Measurements from ENCODE around the gene SLC4A5.

Gene SLC4A5

DNA sequence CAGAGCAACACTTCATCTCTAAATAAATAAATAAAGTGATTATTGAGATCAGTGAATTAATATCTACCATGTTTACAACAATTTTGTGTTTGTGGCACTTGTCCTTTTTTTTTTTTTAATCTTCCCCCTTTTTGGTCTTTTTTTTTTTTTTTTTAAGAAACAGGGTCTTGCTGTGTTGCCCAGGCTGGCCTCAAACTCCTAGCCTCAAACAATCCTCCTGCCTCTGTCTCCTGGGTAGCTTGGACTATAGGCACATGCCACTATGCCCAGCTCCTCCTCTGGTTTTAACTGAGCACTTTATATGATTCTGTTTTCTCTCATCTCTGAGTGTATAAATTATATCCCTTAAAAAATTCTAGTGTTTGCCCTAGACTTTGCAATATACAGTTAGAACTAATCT lies 30.3 kb downstream of the SLC4A5 start:
- DNase-seq (ENCODE audit: low read depth in 2 of 2): no peak

DNA sequence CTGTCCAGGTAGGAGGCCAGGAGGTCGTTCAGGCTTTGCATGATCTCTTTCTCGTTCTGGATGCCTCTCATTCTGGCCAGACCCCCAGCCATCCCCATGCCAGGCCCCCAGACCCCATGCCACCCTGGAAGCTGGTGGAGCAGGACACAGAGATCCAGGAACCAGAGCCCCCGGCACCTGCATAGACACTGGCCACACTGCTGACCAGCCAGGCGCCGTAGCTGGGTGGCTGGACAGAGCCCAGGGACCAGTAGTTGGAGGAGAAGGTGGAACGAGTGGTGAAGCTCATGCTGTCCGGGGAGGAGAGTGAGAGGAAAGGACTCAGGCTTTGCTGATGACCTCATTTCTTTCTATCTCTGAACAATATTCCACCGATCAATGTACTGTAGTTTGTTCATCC lies 35.5 kb downstream of the SLC4A5 start:
- DNase-seq (ENCODE audit: low read depth in 2 of 2): no peak

DNA sequence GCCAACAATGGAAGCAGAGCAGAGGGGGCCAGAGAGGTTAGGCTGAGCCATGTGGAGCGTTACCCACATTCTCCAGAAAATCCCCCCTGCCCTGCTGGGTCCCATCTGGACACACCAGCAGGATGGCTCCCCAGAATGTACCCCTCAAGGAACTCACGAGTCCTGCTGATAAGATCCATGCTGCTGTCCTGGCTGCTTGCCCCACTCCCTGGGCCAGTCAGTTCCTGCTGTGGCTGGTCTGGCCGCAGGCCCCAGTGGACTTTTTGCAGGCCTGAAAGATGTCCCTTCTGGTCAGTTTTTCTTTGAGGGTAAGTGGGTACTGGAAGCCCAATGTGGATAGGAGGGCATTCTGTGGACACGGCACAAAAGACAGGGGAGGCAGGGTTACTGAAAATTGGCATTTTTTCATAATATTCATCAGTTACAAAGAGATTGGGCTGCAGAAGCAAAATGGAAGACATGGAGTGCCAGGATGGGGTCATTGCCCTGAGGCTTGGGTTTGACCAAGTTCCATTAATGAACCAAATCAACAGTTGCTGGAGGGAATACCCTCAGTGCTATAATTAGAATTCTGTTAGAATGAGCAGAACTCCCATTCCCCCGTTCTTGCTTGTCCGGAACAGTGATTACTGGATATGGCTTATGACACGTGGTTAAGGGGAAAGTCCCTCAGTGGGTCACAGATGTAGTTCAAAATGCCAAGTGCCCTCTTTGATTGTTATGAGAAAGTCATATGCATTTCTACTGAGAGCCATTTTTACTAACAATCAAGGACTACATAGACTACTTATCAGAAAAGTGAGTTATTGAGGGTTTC lies 38.7 kb downstream of the SLC4A5 start:
- DNase-seq (ENCODE audit: low read depth in 2 of 2): no peak

DNA sequence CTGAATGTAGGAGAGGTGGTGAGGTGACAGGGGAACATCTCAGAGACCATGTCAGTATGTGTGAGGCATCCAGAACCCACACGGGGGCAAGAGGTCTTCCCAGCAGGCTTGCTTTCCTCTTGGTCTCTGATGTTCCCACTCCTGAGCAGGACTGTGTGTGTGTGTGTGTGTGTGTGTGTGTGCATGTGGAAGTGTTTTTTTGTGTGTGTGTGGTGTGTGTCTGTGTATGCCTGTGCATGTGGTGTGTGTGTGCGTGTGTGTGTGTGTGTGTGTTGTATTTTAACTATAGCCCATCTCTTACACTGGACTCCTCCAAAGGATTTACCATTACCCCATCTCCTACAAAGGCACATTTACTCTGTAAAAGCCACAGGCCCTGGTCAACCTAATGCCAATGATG lies 40.4 kb downstream of the SLC4A5 start:
- DNase-seq (ENCODE audit: low read depth in 2 of 2): no peak

DNA sequence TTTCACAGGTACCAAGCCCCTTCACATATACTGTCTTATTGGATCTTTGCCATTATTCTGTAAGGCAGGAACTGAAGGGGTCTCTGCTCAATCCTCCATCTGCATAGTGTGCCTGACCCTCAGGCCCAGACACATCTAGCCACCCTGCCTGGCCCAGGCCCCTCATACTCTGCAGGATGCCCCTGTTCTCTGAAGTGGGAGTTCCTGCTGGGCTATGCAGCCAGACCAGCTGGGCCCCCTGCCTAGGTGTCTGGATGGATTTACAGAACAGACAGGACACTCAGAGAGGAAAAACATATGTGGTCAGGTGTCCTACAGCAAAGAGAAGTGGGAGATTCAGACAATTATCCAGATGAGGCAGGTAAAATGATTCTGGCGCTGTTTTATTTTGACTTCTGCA lies 42.0 kb downstream of the SLC4A5 start:
- no peak for DNase-seq (ENCODE audit: low read depth in 2 of 2)

DNA sequence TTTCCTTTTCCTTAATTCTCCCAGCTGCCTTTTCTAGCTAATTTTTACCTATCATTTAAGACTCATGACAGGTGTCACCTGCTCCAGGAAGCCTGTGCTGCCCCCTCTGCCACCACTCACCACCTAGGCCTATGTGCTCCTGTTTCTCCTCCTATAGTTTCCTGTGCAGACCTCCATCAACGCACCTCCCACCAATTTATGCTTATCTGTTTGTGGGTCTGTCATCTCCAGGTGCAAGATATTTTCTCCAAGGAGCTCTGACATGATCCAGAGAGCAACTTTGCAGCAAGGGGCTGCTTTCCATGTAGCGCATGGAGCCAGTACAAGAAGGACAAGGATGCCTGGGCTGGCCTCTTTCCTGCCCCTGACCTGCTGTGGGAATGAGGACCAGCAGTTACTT lies 42.7 kb downstream of the SLC4A5 start:
- DNase-seq (ENCODE audit: low read depth in 2 of 2): no peak

DNA sequence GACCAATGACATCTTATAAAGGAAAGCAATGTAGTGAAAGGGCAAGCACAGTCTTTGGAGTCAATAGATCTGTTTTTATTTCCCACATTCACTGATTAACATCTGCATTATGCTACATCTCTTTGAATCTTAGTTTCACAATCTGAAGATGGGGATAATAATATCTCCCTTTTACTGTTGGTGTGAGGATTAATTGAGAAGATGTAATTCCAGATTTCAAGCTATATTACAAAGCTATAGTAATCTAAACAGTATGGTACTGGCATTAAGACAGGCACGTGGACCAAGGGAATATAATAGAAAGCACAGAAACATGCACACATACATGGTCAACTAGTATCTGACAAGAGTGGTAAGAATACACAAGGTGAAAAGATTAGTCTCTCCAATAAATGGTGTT lies 45.3 kb downstream of the SLC4A5 start:
- no peak for DNase-seq (ENCODE audit: low read depth in 2 of 2)

DNA sequence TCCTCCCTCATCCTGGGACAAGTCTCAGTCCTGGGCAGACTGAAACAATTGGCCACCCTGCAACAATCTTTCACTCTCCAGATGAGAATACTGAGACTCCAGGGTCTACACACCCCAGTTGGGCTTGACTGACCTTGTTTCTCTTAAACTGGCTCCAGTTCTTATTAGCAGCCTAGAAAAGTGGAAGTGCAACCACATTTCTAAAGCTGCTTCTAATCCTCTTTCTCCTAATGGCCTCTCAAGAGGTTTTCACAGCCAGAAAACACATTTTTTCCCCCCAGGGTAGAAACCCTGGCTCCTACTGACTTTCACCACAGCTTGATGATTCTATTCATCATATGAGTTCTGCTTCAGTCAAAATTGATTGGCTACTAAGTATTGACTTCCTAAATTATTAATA lies 45.8 kb downstream of the SLC4A5 start:
- DNase-seq (ENCODE audit: low read depth in 2 of 2): no peak

DNA sequence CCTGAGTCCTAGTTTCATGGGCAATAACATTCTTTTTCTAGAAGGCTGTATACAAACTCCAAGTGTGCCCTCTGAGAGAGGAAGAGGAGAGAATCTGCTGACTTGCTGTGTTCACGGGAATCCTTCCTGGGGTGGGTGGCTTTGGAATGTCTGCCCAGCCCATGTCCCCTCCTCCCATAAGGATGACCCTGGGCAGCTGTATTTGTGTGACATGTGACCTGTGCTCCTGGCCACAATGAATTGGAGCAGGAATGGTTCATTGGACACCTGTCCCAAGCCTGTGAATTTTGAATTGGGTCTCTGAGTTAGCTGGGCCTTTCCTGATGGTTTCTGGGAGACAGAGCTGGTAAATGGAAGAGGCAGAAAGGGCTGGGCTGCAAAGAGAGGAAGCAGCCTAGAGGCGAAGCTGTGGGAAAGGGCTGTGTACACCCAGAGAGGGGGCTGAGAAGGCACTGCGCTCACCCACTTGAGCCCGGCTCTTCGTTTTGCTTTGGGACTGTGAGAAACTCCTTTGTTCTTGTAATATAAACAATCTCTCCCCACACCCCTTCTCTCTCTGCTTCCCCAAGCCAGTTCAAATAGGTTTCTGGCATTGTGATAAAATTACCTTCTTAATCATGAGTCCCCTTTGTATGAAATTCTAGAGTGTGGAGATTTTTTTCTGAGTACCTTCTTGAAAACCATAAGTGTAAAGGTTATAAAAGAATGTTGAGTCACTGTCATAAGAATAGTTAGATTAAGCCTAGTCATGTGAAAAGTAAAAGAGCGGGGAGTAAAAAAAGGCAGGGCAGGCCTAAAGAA lies 49.8 kb downstream of the SLC4A5 start:
- DNase-seq (ENCODE audit: low read depth in 2 of 2): no peak

DNA sequence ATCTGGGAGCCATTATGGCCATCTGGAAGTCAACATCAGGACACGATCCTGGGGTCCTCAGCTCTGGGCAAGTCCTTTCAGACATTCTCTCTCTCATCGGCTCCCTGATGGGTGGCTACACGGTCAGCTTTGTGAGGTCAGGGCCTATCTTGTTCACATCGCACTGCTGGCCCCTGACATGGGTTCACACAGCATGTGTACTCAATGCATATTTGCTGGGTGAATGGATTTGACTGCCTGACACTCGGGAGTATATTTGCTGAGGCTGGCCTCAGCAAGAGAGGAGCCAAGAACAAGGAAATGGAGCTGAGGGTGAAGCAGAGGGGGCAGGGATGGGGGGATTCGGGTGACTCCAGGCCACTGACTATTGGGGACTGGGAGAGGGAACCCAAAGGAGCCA lies 50.5 kb downstream of the SLC4A5 start:
- DNase-seq (ENCODE audit: low read depth in 2 of 2): no peak

DNA sequence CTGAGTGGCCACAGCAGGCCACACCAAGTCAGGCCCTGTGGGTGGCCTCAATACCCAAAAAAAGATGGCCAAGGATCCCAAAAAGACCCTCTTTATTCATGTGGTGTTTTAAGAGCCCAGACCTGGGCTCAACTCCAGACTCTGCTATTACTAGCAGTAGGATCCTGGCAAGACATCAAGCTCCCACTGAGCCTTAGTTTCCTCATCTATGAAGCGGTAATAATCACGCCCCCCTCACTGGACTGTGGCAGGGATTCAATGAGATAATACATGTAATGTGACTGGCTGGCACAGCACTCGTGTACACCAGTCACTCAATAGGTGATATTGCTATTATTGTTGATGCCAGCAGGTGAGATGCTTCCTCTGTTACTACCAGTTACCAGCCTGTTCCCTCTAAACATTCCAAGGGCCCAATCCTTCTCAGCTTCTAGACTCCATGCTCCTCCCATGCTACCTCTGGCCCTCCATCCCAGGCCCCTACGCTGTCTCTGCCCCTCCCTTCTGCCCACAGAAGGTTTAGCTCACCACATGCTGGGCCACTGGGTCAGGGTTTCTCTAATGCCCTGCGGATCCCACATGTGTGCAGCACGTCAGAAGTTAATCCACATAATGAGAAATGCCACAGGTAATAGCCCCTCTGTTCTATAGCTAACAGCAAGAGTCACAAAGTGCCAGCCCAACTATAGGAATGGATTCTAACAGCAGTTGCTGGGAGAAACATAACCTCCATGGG lies 51.2 kb downstream of the SLC4A5 start:
- no peak for DNase-seq (ENCODE audit: low read depth in 2 of 2)

DNA sequence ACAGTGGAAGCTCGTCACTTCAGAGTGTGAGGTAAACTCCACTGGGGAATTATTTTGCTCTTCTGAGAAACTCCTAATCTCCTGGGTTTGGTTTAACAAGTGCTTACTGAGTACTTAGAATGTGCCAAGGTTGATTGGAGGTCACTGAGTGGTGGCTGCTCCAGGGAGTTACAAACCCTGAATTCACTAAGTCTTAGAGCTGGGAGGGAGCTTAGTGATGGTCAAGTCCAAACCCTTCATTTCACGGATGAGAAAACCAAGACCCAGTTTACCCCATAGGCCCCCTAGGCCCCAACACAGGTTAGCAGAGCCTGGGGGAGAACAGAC lies 52.0 kb downstream of the SLC4A5 start:
- DNase-seq (ENCODE audit: low read depth in 2 of 2): no peak

DNA sequence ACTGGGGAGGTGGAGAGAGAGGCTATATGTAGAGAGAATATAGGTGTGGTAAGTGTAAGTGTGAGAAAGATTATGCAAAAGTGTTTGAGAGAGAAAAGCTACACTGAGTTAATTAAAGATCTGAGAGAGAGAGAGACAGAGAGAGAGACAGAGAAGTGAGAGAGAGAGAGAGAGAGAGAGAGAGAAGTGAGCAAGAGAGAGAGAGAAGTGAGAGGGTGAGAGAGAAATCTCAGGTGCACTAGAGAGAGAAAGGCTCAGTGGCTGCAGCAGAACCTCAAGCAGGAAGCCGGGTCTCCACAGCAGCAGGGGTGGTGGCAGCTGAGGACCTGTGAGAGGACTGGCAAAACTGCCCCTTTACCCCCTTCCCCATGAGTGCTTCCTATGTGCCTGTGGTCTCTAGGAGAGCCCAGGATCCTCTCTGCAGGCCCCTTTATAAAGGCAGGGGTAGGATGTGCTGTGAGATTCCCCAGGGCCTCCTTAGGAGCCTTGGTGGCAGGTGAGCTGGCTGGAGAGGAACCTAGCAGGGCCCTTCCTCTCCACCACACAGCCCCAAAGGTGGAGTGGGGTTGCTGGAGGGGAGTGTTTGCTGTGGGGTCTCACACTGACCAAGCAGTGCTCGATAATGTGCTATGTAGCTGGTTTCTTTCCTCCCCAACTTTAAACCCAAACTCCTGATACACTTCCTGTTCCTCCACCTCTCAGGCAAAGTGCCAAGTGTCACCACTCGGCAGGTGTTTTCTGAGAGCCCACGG lies 52.6 kb downstream of the SLC4A5 start:
- no peak for DNase-seq (ENCODE audit: low read depth in 2 of 2)

DNA sequence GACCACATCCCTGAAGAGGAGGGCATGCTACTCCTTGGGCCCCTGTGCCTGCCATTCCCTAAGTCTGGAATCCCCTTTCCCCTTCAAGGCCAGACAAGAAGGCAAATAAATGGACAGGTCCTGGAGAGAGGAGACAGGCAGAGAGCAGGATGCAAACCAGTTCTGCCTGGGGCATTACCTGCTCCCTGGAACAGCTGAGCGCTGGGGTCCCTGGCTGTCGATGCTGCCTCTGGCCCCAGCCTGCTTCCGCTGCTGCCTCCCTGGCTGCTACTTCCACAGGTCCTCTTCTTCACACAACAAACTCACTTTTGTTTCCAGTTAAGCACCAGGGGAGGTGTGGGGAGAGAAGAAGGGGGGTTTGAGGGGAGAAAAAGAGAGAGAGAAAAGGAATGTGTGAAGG lies 53.1 kb downstream of the SLC4A5 start:
- no peak for DNase-seq (ENCODE audit: low read depth in 2 of 2)

DNA sequence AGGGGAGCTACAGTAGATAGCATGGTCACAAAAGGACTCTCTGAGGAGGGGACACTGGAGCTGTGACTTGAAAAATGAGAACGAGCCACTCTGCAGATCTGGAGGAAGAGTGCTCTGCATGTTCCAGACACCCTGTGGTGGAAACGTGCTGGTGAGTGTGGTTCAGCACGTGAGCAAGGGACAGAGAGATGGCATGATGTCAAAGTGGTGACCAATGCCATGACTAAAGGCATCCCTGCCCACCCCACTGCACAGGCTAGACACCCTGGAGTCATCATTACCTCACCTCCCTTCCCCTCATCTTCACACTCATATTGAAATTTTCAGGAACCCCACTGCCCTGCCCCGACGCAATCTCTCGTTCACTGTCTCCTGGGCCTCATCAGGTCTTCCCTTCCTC lies 56.5 kb downstream of the SLC4A5 start:
- no peak for DNase-seq (ENCODE audit: low read depth in 2 of 2)

DNA sequence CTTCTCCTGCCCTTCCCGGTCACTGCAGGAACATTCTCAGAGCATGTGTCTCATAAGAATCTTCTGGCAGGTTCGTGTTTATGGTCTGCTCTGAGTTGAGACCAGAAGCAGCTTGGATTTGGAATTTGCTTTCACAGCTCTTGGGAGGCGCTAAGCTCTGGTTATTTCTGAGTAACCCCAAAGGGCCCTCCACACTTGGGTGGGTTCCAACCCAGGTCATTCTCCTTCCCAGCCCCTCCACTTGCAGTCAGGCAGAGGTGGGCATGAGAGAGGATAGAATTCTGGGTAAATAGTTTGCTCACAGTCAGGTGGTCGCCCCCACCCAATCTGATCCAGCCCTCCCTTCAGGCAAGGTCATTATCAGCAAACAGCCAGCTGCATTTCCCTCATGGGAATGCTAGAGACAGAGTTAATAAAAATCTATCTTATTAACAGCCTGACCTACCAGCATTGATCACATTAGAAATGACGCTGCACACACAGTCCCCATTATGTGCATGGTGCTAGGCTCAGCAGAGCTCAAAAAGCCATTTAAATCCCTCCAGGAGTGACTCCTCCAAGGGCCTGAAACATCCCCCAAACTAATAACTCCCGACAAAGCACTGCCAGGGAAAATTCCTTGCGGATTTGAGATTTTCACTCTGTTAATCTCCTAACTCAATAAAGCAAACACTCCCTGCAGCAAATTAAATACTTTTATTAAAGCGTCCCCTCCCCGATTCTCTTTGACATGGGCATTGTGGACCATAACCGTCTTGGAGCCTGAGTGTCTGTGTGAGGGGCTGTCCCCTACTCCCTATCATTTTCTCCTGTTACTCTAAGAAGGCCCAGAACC lies 61.9 kb downstream of the SLC4A5 start:
- DNase-seq (ENCODE audit: low read depth in 2 of 2): no peak

DNA sequence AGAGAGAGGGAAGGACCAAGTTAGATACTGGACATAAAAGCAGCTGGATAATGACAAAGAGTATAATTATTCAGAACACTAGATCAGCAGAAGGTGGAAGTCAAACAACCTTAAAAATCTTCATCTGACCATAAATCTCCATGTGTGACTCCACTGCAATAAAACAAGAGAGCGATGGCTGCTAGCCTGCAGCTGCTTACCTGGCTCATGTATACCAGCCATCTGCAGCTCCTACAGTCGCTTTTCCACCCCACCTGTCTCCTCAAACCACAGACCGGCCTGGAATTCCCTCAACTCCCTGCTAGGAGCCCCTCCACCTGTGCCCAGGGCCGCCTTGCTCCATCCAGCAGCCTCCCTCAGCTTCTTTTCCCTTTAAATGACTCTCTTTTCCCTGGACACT lies 64.5 kb downstream of the SLC4A5 start:
- DNase-seq (ENCODE audit: low read depth in 2 of 2): no peak

DNA sequence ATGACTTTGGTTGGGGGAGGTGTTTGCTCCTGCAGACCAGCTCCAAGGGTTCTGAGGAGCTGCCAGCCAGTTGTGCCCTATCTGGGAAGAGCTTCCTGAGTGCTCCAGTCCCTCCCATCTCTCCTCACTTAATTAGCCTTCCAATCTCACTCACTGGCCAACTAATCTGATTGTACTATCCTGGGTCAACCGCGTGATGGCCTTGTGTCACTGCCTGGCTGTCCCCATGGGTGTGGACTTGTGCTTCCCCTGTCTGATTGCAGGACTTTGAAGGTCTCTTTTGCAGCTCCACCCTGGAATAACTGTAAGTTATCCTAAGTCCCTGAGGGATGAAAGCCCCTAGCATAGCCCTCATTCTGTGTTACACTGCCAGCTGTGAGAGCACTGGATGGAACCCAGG lies 65.0 kb downstream of the SLC4A5 start:
- DNase-seq (ENCODE audit: low read depth in 2 of 2): no peak

DNA sequence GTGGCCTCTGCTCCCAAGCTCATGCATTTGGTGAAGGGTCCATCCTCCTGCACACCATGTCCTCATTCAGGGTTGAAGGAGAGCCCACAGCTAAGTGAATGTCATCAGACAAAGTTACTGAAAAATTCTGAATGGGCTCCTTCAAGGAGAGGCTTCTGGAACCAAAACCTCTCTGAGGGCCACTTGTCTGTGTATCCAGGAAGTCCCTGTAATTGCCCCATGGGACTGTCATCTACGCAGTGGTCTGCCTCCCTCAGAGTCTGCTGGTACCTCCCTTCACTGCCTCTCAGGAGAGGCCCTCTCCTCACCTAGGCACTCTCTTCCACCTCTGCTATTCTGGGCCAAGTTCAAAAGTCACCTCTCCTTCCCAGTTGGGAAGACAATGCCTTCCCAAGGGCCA lies 68.0 kb downstream of the SLC4A5 start:
- DNase-seq (ENCODE audit: low read depth in 2 of 2): no peak

DNA sequence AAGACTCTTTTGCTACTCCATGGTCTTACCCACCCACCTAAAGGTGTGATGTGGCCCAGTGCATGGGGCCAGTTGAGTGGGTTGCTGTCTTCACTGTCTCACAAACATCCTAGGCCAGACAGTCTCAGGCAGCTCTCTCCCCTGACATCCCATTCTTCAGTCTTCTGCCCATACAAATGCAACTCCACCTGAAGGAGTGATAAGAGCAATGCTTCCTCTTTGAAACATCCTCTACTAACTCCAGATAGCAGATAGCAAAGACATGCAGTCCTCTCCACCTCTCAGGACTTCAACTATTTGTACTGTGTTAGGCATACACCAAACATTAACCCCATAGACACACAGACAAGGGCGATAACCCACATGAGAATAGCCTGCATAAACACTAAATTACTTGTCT lies 73.5 kb downstream of the SLC4A5 start:
- no peak for DNase-seq (ENCODE audit: low read depth in 2 of 2)

DNA sequence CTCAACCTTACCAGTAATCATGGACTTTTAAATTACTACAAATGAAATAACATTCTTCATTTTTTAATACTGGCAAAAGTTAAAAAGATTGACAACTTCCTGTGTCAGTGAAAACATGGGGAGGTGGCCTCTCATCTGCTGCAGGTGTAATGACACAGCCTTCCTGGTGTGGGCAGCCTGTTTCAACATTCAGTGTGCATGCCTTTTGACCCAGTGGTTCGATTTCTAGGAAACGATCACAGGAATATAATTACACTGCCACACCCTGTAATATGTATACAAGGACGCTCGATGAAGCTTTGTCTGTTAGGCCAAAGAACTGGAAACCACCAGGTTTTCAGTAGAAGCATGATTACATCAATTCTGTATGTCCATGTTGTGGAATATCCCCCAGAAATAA lies 76.1 kb downstream of the SLC4A5 start:
- DNase-seq (ENCODE audit: low read depth in 2 of 2): peak in 1 of 2 donors; percentile 15
